HG02870 (cell line): Measurements from ENCODE around the gene SIAH1.
"Not testable (repeated sequence)": the region's sequence is repeated elsewhere in the genome, so short reads cannot be mapped to it uniquely, and the experiment has no call there.

Experiments
- ATAC-seq: cut with Tn5 transposase; IDR thresholded peaks from one replicate; pipeline ENCODE4 v1.9.1; 2021; ENCODE audit warnings: mild to moderate bottlenecking, moderate library complexity; ENCODE audit not compliant: unreplicated experiment

SIAH1 gene

GRCh38 chr16:48367441-48368049 lies 17.7 kb downstream of the SIAH1 start:
- no peak for ATAC-seq

GRCh38 chr16:48366165-48367093 lies 18.8 kb downstream of the SIAH1 start:
- ATAC-seq = peak; percentile 52

- peak; percentile 85 for ATAC-seq
These were observed 19.5 kb downstream of the SIAH1 start for GRCh38 chr16:48365601-48366164.

GRCh38 chr16:48365025-48365600 lies 20.1 kb downstream of the SIAH1 start:
- ATAC-seq = no peak

- ATAC-seq = no peak
These were observed 23.6 kb downstream of the SIAH1 start for GRCh38 chr16:48361540-48362144.

GRCh38 chr16:48361012-48361411 lies 24.2 kb downstream of the SIAH1 start:
- ATAC-seq = no peak

GRCh38 chr16:48359983-48360382 lies 25.2 kb downstream of the SIAH1 start:
- ATAC-seq = no peak

- ATAC-seq = no peak
These were observed 26.8 kb downstream of the SIAH1 start for GRCh38 chr16:48358419-48358818.

- ATAC-seq = no peak
These were observed 28.4 kb downstream of the SIAH1 start for GRCh38 chr16:48356633-48357376.

GRCh38 chr16:48354877-48355855 lies 30.0 kb downstream of the SIAH1 start:
- ATAC-seq = no peak

- not testable (repeated sequence) for ATAC-seq
These were observed 30.8 kb downstream of the SIAH1 start for GRCh38 chr16:48354385-48354784.

- ATAC-seq = peak; percentile 68
These were observed 31.5 kb downstream of the SIAH1 start for GRCh38 chr16:48353565-48354163.

- no peak for ATAC-seq
These were observed 32.4 kb downstream of the SIAH1 start for GRCh38 chr16:48352648-48353390.

- no peak for ATAC-seq
These were observed 34.5 kb downstream of the SIAH1 start for GRCh38 chr16:48350736-48351135.

- no peak for ATAC-seq
These were observed 37.2 kb downstream of the SIAH1 start for GRCh38 chr16:48347980-48348379.

- ATAC-seq = no peak
These were observed 37.9 kb downstream of the SIAH1 start for GRCh38 chr16:48347191-48347865.

GRCh38 chr16:48342591-48342990 lies 42.6 kb downstream of the SIAH1 start:
- no peak for ATAC-seq

GRCh38 chr16:48340054-48340453 lies 45.2 kb downstream of the SIAH1 start:
- no peak for ATAC-seq
